NCI-H146 treated with DMSO at 0.1 percent for 48 hours (cell line): ENCODE results near the gene GBP3.
"Not testable (repeated sequence)": the region's sequence is repeated elsewhere in the genome, so short reads cannot be mapped to it uniquely, and the experiment has no call there.

ENCODE experiments used
- DNase-seq: peaks from one replicate; lab custom pipeline; 2025; ENCODE audit not compliant: unreplicated experiment; lab: John Stamatoyannopoulos, UW

GBP3 gene

DNA sequence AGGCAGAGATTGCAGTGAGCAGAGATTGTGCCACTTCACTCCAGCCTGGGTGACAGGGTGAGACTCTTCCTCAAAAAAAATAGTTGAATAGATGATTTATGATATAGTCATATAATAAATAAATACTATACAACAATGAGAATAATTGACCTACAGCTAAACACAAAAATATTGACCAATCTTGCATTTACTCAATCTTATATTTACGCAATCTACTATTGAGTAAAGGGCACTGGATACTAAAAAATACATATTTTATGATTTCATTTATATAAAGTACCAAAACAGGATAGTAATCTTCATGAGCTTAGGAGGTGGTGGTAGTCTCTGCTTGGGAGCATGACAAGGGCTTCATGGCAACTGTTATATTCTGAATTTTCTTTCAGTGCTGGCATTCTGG is 19.1 kb upstream of the GBP3 start:
- DNase-seq: no peak

DNA sequence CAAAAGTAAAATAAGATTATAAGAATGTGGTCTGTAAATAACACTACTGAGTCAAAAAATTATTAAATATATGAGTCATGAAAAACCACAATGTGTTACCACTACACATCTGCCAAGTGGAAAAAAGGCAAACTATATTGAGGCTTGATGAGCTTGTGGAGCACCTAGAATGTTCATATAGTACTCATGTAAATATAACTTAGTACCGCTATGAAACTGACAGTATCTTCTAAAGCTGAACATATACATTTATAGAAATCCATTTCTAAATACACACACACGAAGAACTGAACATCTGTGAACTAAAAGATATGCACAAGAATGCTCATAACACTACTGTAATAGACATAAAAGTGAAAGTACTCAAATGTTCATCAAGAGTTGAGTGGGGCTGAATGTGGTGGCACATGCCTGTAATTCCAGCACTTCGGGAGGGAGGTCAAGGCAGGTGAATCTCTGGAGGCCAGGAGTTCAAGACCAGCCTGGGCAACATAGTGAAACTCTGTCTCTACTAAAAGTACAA is 18.5 kb upstream of the GBP3 start:
- DNase-seq: no peak

DNA sequence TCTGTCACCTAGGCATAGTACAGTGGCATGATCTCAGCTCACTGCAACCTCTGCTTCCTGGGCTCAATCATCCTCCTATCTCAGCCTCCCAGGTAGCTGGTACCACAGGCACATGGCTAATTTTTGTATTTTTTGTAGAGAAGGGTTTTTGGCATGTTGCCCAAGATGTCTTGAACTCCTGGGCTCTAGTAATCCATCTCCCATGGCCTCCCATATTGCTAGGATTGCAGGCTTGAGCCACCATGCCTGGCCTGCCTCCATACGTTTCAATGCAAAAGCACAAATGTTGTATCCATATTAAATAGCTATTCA is 17.6 kb upstream of the GBP3 start:
- DNase-seq: no peak

DNA sequence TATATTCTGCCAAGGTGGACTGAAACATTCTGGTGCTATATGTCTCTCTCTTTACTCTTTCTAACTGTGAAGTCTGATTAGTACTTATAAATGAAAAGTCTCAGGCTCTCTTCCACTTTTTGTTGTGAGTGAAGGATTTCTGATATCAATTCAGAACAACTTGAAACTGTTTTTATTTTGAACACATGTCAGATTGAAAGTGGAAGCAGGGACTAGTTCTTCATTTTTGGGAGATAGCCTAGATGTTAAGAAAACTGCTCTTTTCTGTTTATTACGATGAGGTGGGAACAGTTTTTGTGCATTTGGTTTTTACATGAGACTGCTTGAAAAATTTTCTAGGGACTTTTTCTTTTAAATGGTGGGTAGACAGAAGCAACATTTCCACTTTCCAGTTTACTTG is 14.5 kb upstream of the GBP3 start:
- no peak for DNase-seq

GRCh38 chr1:89035080-89035479 is 12.4 kb upstream of the GBP3 start:
- no peak for DNase-seq

DNA sequence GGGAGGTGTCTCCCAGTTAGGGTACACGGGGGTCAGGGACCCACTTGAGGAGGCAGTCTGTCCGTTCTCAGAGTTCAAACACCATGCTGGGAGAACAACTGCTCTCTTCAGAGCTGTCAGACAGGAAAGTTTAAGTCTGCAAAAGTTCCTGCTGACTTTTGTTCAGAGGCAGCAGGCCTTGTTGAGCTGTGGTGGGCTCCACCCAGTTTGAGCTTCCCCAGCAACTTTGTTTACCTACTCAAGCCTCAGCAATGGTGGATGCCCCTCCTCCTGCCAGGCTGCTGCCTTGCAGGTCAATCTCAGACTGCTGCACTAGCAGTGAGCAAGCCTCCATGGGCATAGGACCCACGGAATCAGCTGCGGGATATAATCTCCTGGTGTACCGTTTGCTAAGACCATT is 11.3 kb upstream of the GBP3 start:
- not testable (repeated sequence) for DNase-seq

- DNase-seq: not testable (repeated sequence)
Observed at GRCh38 chr1:89029051-89029450, 6.4 kb upstream of the GBP3 start.

DNA sequence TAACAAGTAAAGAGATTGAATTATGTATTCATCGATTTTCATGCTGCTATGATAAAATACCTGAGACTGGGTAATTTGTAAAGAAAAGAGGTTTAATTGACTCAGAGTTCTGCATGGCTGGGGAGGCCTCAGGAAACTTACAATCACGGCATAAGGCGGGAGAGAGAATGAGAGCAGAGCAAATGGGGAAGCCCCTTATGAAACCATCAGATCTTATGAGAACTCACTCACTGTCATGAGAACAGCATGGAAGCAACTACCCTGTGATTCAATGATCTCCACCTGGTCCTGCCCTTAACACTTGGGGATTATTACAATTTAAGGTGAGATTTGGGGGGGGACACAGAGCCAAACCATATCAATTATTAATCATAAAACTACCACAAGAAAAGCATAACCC is 3.3 kb upstream of the GBP3 start:
- no peak for DNase-seq

DNA sequence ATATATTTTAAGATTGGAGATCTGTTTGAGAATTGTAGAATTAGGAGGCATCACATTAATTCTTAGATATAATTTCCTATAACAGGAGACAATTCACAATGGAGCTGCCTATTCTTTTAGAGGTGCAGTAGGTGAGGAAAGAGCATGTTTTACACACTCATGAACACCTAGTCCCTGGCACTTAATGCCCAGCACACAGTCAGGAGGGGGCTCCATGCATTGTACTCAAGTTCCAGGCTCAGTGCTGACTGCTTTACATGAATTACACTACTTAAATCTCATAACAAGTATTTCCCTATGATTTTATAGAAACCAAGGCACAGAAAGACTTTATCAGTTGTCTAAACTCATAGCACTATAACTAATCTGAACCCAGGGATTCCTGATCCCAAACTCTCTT is 360 bp upstream of the GBP3 start:
- DNase-seq: no peak

DNA sequence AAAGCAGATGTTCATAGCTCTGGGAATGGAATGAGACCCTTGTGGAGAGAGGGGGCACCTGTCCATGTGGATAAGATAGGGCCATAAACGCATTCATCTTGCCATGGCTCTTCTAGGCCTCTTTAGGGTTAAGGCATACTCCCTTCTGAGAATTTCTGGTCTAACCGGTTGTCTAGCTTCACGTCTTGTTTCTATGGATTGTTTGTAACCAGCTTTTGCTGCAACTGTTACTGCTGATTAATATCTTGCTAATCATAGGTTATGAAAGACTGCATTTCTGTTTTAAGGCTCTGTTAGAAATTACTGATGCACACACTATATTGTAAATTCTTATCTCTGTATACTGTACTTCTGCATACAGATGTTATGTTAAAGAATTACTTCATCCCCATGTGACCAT is 4.3 kb downstream of the GBP3 start:
- not testable (repeated sequence) for DNase-seq

- no peak for DNase-seq
Observed at GRCh38 chr1:89008511-89008910, 14.2 kb downstream of the GBP3 start.

DNA sequence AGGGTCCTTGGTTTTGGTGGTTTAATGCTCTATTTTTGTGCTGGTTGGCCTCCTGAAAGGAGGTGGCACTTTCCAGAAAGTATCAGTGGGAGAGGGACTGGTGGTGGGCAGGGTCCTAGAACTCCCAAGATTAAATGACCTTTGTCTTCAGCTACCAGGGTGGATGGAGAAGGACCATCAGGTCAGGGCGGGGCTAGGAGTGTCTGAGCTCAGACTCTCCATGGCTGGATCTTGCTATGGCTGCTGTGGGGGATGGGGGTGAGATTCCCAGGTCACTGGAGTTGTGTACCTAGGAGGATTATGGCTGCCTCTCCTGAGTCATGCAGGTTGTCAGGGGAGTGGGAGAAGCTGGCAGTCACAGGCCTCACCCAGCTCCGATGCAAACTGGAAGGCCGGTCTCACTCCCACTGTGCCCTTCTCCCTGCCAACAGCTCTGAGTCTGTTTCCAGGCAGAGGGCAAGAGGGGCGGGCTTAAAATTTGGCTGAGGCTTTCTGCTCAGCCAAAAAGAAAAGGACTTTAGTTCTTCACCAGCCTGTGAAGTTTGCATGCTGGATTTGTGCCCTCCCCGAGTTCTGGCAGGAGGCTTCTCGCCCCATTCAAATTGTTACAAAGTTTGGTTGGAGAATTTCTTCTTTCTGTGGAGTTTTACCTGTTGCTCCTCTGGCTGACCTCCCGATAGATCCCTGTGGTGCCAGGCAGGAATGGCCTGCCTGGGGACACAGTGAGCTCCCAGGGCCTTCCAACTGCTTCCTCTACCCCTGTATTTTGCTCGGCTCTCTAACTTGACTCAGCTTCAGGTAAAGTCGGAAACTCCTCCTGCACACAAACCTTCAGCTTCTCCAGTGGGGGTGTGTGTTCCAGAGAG is 17.1 kb downstream of the GBP3 start:
- no peak for DNase-seq

GRCh38 chr1:89002176-89002575 is 20.5 kb downstream of the GBP3 start:
- DNase-seq: not testable (repeated sequence)

GRCh38 chr1:89001510-89001909 is 21.2 kb downstream of the GBP3 start:
- no peak for DNase-seq

DNA sequence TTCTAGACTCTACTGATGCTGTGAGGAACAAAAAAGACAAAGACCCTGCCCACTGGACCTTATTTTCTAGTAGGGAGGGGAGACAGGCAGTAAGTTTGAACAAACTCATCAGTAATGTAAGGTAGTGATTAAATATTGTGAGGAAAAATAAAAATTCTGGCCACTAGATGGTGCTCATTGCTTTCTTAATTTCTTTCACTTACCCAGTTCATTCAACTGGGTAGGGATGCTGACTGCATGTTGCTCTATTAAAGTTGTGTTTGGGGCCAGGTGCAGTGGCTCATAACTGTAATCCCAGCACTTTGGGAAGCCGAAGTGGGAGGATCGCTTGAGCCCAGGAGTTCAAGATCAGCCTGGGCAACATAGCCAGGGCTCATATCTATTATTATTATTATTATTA is 23.9 kb downstream of the GBP3 start:
- DNase-seq: peak; percentile 61

DNA sequence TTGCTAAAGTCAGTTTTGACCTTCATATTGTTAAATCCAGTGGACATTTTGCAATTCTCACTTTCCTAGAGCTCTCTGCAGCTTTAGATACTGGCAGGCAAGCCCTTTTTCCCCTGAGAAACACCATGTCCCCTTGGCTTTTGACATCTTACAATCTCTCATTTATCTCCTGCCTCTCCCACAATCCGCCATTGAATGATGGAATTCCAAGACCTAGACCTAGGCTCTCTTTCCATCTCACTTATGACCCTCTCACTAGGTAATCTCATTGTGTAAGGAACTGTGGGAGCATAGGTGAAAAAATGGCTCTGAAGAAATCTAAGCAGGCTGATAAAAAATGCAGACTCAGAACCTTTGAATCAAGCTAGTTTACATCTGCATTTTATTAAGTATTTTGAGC is 32.2 kb downstream of the GBP3 start:
- no peak for DNase-seq

- no peak for DNase-seq
Observed at GRCh38 chr1:88985692-88986091, 37.0 kb downstream of the GBP3 start.

DNA sequence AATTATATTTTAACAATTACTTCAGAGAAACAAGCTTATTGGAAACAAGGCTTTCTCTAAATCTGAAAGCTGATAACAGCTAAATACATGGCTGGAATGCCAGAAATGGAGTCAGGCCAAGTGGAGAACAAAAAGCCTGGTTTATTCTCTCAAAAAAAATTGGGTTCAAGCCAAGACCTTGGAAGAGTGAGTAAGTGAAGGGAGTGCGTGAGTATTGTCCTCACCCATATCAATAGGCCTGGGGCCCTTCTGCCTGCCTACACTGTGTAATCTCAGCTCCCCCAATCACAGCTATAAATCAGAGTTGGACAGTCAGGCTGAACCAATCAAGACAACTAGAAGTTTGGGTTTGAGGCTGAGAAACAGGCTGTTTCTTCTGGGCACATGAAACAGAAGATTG is 37.6 kb downstream of the GBP3 start:
- no peak for DNase-seq

DNA sequence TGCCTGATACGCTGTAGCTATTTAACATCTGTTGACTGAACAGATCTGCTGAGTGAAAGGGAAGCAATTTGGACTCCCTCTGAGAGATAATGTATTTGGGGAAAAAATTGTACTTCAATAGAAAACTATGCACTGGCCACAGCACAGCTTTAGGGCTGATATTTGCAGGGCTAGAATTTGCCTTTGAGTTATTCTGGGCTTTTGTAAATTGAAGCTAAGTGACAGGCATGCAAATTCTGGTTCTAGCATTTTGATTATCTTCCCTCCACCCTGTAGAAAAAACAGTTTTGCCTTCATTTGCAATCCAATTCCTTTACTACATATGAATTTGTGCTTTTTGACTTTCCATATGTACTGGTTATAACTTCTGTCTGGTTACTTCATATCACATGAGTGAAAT is 38.1 kb downstream of the GBP3 start:
- DNase-seq: no peak

- DNase-seq: peak; percentile 25
Observed at GRCh38 chr1:88983791-88984559, 38.7 kb downstream of the GBP3 start.

DNA sequence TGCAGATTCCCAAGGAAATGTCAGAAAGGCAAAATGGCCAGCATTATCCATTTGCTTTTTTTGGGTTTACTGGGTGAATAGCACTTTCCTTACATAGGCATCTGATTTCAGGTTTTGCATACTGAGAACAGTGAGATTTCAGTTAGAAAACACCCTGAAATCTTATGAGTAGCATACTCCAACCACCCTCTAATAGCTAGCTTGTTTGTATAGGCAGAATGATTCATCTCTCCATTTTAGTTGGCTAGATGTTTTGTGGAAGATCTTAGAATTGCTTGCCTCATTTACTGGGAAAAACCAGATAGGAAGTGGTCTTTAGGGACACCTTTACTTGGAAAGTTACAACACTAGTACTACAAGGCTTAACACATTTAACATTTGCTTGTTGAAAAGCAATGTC is 40.6 kb downstream of the GBP3 start:
- no peak for DNase-seq

DNA sequence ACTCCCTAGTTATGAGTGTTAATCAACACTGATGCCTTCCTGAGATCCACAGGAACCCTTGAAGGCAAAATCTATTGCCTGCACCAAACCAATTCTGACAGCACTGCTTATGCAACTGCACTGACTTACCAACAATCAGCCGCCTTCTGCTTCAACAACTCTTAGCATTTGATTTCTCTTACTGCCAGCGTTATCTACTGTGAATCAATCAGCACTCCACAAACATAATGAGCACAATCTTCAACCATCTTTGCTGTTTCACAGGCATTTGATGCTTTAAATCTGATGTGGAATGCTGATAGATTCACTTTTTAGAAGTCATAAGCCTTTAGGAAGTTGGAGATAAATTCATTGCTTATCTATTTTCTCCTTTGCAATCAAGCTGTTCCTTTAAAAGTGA is 41.2 kb downstream of the GBP3 start:
- DNase-seq: not testable (repeated sequence)
